Measurements from ENCODE around the gene TMEM143. TPM values are rescaled to one million over a fixed set of nuclear protein-coding genes. Genes with fewer than 3 reads are reported as not detected.

TMEM143 gene
- total RNA-seq (10 to 100 TPM; 27.6 to 31.8 TPM), polyA plus RNA-seq (1 to 10 TPM; 3.8 to 8.2 TPM)

DNA sequence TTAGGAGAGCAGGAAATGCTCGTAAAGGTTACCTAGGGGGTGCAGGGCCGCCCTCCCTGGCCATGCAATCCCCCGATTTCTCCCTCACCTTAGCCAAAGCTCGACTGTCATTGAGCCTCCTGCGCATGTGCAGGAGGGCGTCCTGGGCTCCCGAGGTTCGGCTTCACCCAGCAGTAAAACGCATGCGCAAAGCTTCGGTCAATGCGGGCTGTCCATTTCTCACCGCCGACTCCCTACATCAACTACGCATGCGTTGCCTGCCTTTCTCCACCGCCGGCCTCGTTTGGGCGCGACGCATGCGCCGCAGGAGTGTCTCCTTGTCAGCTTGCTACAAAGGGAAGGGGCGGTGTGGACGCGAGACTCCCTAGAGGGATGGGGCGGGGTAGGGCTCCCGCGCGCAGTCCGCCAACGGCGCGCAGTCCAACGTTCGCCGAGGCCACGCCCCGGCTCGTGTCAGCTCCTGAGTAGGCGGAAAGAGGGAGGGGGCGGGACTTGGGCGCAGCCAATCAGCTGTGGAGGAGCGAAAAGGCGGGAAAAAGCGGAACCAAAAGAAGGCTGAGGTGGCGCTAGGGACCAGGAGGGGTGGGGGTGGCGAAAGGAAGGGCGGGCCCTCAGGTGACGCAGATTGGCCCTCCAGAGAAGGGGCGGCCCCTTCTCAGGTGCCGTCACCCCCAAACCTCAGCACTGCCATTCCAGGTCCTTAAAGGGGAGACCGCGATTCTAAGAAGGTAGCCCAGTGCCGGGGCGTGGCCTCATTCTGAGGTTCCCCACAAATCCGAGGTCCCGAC, at the start of gene TMEM143, which contains the start of gene SYNGR4:
Gene TMEM143 (minus strand): TSS at position 131 of the 788 bp plus-strand sequence. CDS start 20 bp downstream, at position 111.
Gene SYNGR4 (plus strand): TSS at position 558 of the 788 bp plus-strand sequence. CDS start 1,476 bp downstream, outside the sequence.
- Mint-ChIP-seq H3K27me3 (no peaks in the 10 kb centered on the region), H3K36me3 (peaks cover 5 to 7% of the 10 kb centered on the region in 2 donors)

GRCh38 chr19:48405850-48406249, 42.1 kb upstream of the TMEM143 start:
- CTCF ChIA-PET (ENCODE audit: partially characterized antibody) = interaction anchor here (1.2 kb wide), 1 partner anchor 15 kb away, joined by 8 read pairs; the partner anchor contains the start of gene KDELR1
- Mint-ChIP-seq H3K27me3 (peaks cover 4 to 7% of the 10 kb centered on the region in 2 donors), H3K4me1 (peaks cover 4 to 12% (median 8%) of the 10 kb centered on the region in 4 donors)

More for the DNA sequence above, at the start of gene TMEM143, which contains the start of gene SYNGR4:
- peaks cover 4 to 14% (median 5%) of the 10 kb centered on the region in 4 donors for H3K4me1 Mint-ChIP-seq
- H3K9me3 ChIP-seq (ENCODE audit: control insufficient read depth in 1 of 2, low read length in 2 of 2) = no peaks in the 10 kb centered on the region
- H3K36me3 ChIP-seq (ENCODE audit: insufficient read depth, low read length) = no peaks in the 10 kb centered on the region
- CTCF ChIA-PET (ENCODE audit: partially characterized antibody) = interaction anchor here (0.5 to 2.4 kb wide), 15 partner anchors 10 to 607 kb away, joined by 3 to 21 read pairs (median 3); partner anchors contain the start of genes EMP3 and KDELR1
- DNase-seq = peak; percentile 98 to 99 (median 99)
- intact Hi-C loops (cut with micrococcal nuclease) = loop anchor here (1.0 to 10.0 kb wide), 10 partner anchors 27 to 1509 kb away; partner anchors contain the start of genes AP2S1, CYTH2, DBP and GRWD1
- POLR2A ChIA-PET (ENCODE audit: partially characterized antibody) = interaction anchor here (0.8 to 3.4 kb wide), 32 partner anchors 9 to 1486 kb away, joined by 3 to 65 read pairs (median 4); partner anchors contain the start of genes CA11, CARD8, DBP and EMP3
- peak within 1 kb of the TSS; percentile 88 for H3K27ac ChIP-seq (ENCODE audit: low read depth, low read length)
- H3K4me3 Mint-ChIP-seq = peak within 1 kb of the TSS; percentile 87 to 96 (median 94)
- no peaks in the 10 kb centered on the region for H3K9me3 Mint-ChIP-seq
- no peaks in the 10 kb centered on the region for H3K27me3 ChIP-seq (ENCODE audit: insufficient read depth, low read length)
- peak within 1 kb of the TSS; percentile 93 to 94 for H3K4me3 ChIP-seq (ENCODE audit: low read length in 2 of 2)
- H3K27ac Mint-ChIP-seq = peak within 1 kb of the TSS; percentile 87 to 98 (median 92)
- peaks cover 17% of the 10 kb centered on the region for H3K4me1 ChIP-seq (ENCODE audit: insufficient read depth, low read length)

DNA sequence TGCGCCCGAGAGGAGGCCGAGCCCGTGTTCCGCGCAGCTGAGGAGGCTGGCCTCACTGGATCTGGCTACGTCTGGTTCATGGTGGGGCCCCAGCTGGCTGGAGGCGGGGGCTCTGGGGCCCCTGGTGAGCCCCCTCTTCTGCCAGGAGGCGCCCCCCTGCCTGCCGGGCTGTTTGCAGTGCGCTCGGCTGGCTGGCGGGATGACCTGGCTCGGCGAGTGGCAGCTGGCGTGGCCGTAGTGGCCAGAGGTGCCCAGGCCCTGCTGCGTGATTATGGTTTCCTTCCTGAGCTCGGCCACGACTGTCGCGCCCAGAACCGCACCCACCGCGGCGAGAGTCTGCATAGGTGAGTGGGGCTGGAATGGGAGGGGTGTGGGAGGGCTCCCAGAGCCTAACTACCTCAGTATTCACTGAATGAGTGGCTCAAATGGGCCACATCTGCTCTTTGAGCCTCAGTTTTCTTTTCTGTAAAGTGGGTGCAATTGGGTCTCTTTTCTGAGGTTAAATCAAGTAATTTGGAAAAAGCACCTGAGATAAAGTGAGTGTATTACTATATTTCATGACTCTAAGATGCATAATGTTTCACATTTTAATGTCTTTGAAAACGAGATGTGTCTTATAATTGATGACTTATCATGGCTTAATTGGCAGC, 41.4 kb upstream of the TMEM143 start:
- DNase-seq = no peak
- Mint-ChIP-seq H3K27me3 (peaks cover 4 to 7% of the 10 kb centered on the region in 2 donors), H3K9me3 (peaks cover 0 to 2% (median 0%) of the 10 kb centered on the region in 8 donors), H3K4me3 (no peak overlapping the region), H3K4me1 (peaks cover 4 to 17% (median 8%) of the 10 kb centered on the region in 4 donors), H3K27ac (no peak overlapping the region), H3K36me3 (no peaks in the 10 kb centered on the region)
- ChIA-PET POLR2A (ENCODE audit: partially characterized antibody) (interaction anchor here (1.1 to 2.1 kb wide), 2 partner anchors 11 to 14 kb away, joined by 3 to 9 read pairs; partner anchors contain the start of genes GRIN2D and KDELR1), CTCF (ENCODE audit: partially characterized antibody) (interaction anchor here (1.2 kb wide), 1 partner anchor 14 kb away, joined by 8 read pairs; the partner anchor contains the start of gene KDELR1)
- no peak overlapping the region for H3K4me3 ChIP-seq (ENCODE audit: low read length in 2 of 2)
- H3K9me3 ChIP-seq (ENCODE audit: control insufficient read depth in 1 of 2, low read length in 2 of 2) = no peaks in the 10 kb centered on the region
- intact Hi-C loops (cut with micrococcal nuclease) = no loop called here
- no peaks in the 10 kb centered on the region for H3K27me3 ChIP-seq (ENCODE audit: insufficient read depth, low read length)
- H3K36me3 ChIP-seq (ENCODE audit: insufficient read depth, low read length) = no peaks in the 10 kb centered on the region
- H3K27ac ChIP-seq (ENCODE audit: low read depth, low read length) = no peak overlapping the region
- H3K4me1 ChIP-seq (ENCODE audit: insufficient read depth, low read length) = no peaks in the 10 kb centered on the region

More at GRCh38 chr19:48405850-48406249, 42.1 kb upstream of the TMEM143 start:
- H3K36me3 ChIP-seq (ENCODE audit: insufficient read depth, low read length) = no peaks in the 10 kb centered on the region
- DNase-seq = no peak
- no peaks in the 10 kb centered on the region for H3K4me1 ChIP-seq (ENCODE audit: insufficient read depth, low read length)
- peaks cover 0 to 2% (median 0%) of the 10 kb centered on the region in 8 donors for H3K9me3 Mint-ChIP-seq
- no peaks in the 10 kb centered on the region for H3K36me3 Mint-ChIP-seq
- no peak overlapping the region for H3K27ac Mint-ChIP-seq
- H3K4me3 ChIP-seq (ENCODE audit: low read length in 2 of 2) = no peak overlapping the region
- H3K27me3 ChIP-seq (ENCODE audit: insufficient read depth, low read length) = no peaks in the 10 kb centered on the region
- intact Hi-C loops (cut with micrococcal nuclease) = no loop called here
- H3K9me3 ChIP-seq (ENCODE audit: control insufficient read depth in 1 of 2, low read length in 2 of 2) = no peaks in the 10 kb centered on the region
- H3K4me3 Mint-ChIP-seq = no peak overlapping the region
- no peak overlapping the region for H3K27ac ChIP-seq (ENCODE audit: low read depth, low read length)
- POLR2A ChIA-PET (ENCODE audit: partially characterized antibody) = interaction anchor here (0.9 kb wide), 1 partner anchor 11 kb away, joined by 3 read pairs; no protein-coding TSS in a partner anchor

GRCh38 chr19:48403606-48404005, 39.9 kb upstream of the TMEM143 start:
- no peaks in the 10 kb centered on the region for H3K27me3 ChIP-seq (ENCODE audit: insufficient read depth, low read length)
- no peak overlapping the region for H3K27ac ChIP-seq (ENCODE audit: low read depth, low read length)
- ChIA-PET POLR2A (ENCODE audit: partially characterized antibody) (interaction anchor here (1.0 to 2.1 kb wide), 3 partner anchors 11 to 40 kb away, joined by 3 to 11 read pairs (median 9); partner anchors contain the start of genes KDELR1, SYNGR4 and TMEM143), CTCF (ENCODE audit: partially characterized antibody) (interaction anchor here (0.6 to 4.9 kb wide), 3 partner anchors 10 to 12 kb away, joined by 3 to 28 read pairs (median 4); partner anchors contain the start of genes GRIN2D and KDELR1)
- Mint-ChIP-seq H3K4me1 (peaks cover 8 to 31% (median 16%) of the 10 kb centered on the region in 4 donors), H3K27me3 (peaks cover 2 to 7% of the 10 kb centered on the region in 2 donors), H3K9me3 (peaks cover 0 to 2% (median 0%) of the 10 kb centered on the region in 8 donors), H3K27ac (peak overlapping the region in 2 of 7 donors; percentile 24 to 62), H3K4me3 (no peak overlapping the region), H3K36me3 (peaks cover 0 to 1% of the 10 kb centered on the region in 2 donors)
- peak; percentile 32 to 65 (median 47) for DNase-seq
- intact Hi-C loops (cut with micrococcal nuclease) = no loop called here
- no peak overlapping the region for H3K4me3 ChIP-seq (ENCODE audit: low read length in 2 of 2)
- no peaks in the 10 kb centered on the region for H3K9me3 ChIP-seq (ENCODE audit: control insufficient read depth in 1 of 2, low read length in 2 of 2)
- H3K4me1 ChIP-seq (ENCODE audit: insufficient read depth, low read length) = no peaks in the 10 kb centered on the region
- H3K36me3 ChIP-seq (ENCODE audit: insufficient read depth, low read length) = no peaks in the 10 kb centered on the region

DNA sequence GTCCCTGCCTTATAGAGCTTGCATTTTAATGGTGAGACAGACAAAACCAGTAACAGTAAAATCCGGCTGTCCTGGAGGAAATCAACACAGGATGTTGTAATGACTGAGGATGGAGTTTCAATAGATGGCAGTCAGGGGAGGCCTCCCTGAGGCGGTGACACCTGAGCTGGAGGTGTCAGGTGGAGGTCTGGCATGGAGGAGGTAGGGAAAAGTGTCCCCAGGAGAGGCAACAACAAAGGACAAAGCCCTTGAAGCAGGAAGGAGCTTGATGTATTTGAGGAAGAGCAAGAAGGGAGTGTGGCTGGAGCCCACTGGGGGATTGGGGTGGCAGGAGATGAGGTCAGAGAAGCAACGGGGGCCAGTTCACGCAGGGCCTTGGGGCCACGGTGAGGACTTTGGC, 37.5 kb upstream of the TMEM143 start:
- CTCF ChIA-PET (ENCODE audit: partially characterized antibody) = interaction anchor here (4.9 kb wide), 1 partner anchor 10 kb away, joined by 28 read pairs; the partner anchor contains the start of gene KDELR1
- H3K4me3 Mint-ChIP-seq = peak overlapping the region in 1 of 8 donors; percentile 32
- peak overlapping the region in 5 of 7 donors; percentile 2 to 96 (median 38) for H3K27ac Mint-ChIP-seq
- peaks cover 4% of the 10 kb centered on the region for H3K27me3 ChIP-seq (ENCODE audit: insufficient read depth, low read length)
- H3K27me3 Mint-ChIP-seq = peaks cover 5 to 6% of the 10 kb centered on the region in 2 donors
- peaks cover 18% of the 10 kb centered on the region for H3K4me1 ChIP-seq (ENCODE audit: insufficient read depth, low read length)
- H3K36me3 Mint-ChIP-seq = peaks cover 0 to 1% of the 10 kb centered on the region in 2 donors
- H3K27ac ChIP-seq (ENCODE audit: low read depth, low read length) = no peak overlapping the region
- POLR2A ChIA-PET (ENCODE audit: partially characterized antibody) = no interaction called here
- no peak for DNase-seq
- H3K9me3 ChIP-seq (ENCODE audit: control insufficient read depth in 1 of 2, low read length in 2 of 2) = no peaks in the 10 kb centered on the region
- intact Hi-C loops (cut with micrococcal nuclease) = no loop called here
- H3K9me3 Mint-ChIP-seq = peaks cover 0 to 2% (median 0%) of the 10 kb centered on the region in 8 donors
- peaks cover 18 to 42% (median 27%) of the 10 kb centered on the region in 4 donors for H3K4me1 Mint-ChIP-seq
- H3K36me3 ChIP-seq (ENCODE audit: insufficient read depth, low read length) = no peaks in the 10 kb centered on the region
- no peak overlapping the region for H3K4me3 ChIP-seq (ENCODE audit: low read length in 2 of 2)

- no peaks in the 10 kb centered on the region for H3K9me3 Mint-ChIP-seq
- peak overlapping the region; percentile 73 to 89 (median 80) for H3K27ac Mint-ChIP-seq
- intact Hi-C loops (cut with micrococcal nuclease) = no loop called here
- peak overlapping the region in 3 of 8 donors; percentile 25 to 79 (median 38) for H3K4me3 Mint-ChIP-seq
- H3K4me1 Mint-ChIP-seq = peaks cover 20 to 48% (median 33%) of the 10 kb centered on the region in 4 donors
- peaks cover 9 to 11% of the 10 kb centered on the region in 2 donors for H3K27me3 Mint-ChIP-seq
- H3K4me1 ChIP-seq (ENCODE audit: insufficient read depth, low read length) = peaks cover 27% of the 10 kb centered on the region
- H3K36me3 ChIP-seq (ENCODE audit: insufficient read depth, low read length) = no peaks in the 10 kb centered on the region
- no peak overlapping the region for H3K27ac ChIP-seq (ENCODE audit: low read depth, low read length)
- H3K9me3 ChIP-seq (ENCODE audit: control insufficient read depth in 1 of 2, low read length in 2 of 2) = no peaks in the 10 kb centered on the region
- H3K27me3 ChIP-seq (ENCODE audit: insufficient read depth, low read length) = peaks cover 15% of the 10 kb centered on the region
- H3K36me3 Mint-ChIP-seq = peaks cover 0 to 1% of the 10 kb centered on the region in 2 donors
- ChIA-PET POLR2A (ENCODE audit: partially characterized antibody) (interaction anchor here (0.7 to 1.0 kb wide), 2 partner anchors 8 to 114 kb away, joined by 3 to 4 read pairs; partner anchors contain the start of gene KDELR1), CTCF (ENCODE audit: partially characterized antibody) (interaction anchor here (4.9 kb wide), 1 partner anchor 9 kb away, joined by 28 read pairs; the partner anchor contains the start of gene KDELR1)
- peak in 4 of 5 donors; percentile 27 to 34 (median 32) for DNase-seq
- H3K4me3 ChIP-seq (ENCODE audit: low read length in 2 of 2) = no peak overlapping the region
Measured at GRCh38 chr19:48400018-48400742, 36.4 kb upstream of the TMEM143 start.
